GM19463 (cell line): ENCODE data around the gene RTN4RL2.

Source experiments
- ATAC-seq: cut with Tn5 transposase; IDR thresholded peaks from one replicate; pipeline ENCODE4 v1.9.1; 2021; ENCODE audit warnings: mild to moderate bottlenecking, moderate library complexity; ENCODE audit not compliant: unreplicated experiment

RTN4RL2 gene

DNA sequence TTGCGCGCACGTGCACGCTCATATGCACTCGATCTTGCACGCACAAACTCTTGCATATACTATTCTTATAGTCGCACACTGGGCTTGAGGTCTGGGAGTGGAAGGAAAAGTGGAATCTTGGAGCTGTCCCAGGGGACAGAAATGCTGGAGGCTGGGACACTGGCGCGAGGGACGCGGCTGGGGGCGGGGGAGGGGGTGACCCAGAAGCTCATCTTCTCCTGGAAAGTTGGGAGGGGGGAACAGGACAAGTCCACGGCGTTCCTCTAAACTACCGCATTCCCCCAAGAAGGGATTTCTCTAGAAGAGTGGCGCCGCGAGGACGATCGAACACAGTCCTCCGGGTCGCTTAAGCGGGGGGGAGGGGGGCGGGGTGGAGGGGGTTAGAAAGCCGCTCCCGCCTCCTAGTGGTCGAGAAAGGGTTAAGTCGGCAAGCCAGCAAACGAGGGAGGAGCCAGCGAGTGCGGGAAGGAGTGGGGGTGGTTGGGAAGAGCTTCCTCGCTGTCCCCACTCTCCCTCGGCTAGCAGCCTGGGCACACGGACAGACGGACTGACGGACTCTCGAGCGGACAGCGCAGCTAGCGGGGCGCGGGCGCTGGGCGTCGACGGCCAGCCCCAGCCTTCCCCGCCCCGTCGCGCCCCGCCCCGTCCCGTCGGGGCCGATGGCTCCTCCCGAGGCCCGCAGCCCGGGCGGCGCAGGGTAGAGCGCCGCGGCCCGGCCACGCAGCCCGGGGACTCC, at the start of gene RTN4RL2:
Gene RTN4RL2, plus strand, starts transcription at position 507 of the 736 bp plus-strand sequence. CDS start 338 bp downstream, outside the sequence.
- peak; percentile 39 for ATAC-seq

DNA sequence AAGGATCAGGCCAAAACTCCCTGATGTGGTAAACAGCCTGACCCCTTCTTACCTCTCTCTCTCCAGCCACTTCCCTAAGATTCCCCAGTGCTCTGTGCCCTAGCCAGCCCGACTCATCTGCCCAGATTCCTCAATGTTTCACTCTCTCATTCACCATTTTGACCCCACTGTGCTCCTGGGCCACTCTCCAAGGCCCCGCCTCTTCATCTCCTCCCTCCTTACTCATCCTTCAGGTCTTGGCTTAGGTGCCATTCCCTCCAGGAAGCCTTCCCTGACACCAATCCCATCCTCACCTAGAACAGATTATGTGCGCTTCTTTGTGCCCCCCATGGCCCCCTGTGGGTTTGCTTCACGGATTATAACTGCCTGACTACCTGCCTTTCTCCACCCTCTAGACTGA, 46.6 kb upstream of the RTN4RL2 start:
- no peak for ATAC-seq

DNA sequence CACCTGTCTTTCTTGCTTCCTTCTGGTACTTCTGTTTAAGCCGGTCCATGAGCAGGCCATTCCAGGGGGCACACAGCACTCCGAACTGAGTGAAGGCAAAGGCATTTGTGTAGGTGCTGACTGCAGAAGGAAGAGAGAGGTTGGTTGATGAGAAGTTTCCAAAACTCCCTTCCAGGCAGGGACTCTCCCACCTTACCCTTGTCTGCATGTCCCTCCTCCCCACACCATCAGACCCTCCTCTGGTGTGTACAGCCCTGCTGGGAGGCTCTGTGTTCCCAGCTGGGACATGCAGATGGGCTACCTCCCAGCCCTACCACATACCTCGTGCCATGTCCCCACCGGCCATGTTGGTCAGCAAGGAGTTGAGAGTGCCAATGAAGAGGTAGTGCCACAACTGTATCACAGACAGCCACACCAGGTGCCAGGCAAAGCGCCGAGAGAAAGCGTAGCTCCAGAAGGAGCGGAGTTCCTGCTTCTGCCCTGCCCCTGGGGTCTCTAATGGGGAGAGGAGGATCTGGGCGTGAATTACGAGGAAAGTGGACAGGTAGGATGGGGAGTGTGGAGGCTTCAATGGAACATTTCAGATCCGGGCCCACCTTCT, 45.6 kb upstream of the RTN4RL2 start:
- ATAC-seq, result no peak

DNA sequence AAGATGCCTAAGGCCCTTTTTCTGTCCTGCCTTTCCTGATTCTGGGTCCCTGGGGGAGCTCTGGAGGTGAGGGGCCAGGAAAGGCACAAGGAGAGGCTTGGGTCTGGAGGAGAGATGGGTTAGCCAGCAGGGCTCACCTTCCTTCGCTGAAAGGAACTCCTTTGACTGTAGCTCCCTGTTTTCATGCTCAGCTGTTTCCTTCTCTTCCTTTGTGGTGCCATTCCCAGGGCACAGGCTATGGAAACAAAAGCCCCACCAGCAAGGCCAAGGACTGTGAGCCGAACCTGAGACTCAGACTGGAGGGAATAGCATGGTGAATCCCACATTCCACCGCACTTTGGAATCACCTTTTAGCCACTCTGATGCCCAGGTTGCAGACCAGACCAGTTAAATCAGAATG, 43.9 kb upstream of the RTN4RL2 start:
- ATAC-seq, result no peak

DNA sequence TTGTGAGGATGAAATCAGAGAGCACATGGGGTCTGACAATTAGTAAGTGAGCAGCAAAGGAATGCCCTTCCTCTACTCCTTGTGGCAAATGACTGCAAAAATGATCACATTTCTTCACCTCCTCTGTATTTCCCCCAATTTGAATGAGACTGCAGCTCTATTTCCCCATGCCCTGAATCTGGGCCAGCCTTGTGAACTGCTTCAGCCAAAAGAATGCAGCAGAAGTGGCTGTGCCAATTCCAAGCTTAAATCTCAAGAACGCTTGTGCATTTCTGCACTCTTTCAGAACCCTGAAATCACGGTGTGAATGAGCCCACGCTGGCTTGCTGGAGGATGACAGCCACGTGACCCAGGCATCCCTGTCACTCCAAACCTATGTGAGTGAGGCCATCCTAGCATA, 43.3 kb upstream of the RTN4RL2 start:
- ATAC-seq, result no peak

DNA sequence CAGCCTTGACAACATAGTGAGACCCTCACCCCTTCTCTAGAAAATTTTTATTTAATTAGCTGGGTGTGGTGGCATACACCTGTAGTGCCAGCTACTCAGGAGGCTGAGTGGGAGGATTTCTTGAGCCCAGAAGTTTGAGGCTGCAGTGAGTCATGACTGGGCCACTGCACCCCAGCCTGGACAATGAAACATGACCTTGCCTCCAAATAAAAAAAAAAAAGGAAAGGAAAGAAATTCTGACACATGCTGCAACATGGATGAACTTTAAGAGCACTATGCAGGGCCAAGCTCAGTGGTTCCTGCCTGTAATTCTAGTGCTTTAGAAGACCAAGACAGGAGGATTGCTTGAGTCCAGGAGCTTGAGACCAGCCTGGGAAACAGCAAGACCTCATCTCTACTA, 42.2 kb upstream of the RTN4RL2 start:
- ATAC-seq, result no peak

DNA sequence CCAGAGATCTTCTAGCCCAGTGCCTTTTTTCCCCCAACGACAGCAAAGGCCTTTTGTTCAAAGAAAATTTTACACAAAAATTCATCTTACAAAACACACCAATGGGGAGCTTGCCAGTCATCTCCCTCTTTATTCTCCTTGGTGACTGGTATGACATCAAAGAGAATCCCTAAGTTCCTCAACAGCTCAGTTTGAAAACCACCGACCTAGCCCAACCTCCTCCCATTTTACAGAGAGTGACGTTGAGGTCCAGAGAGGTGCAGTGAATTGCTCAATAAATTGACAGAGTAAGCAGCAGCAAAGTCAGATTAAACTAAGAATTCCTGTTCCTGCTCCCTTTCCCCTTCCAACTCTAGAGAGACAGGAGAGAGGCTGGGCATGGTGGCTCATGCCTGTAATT, 41.2 kb upstream of the RTN4RL2 start:
- no peak for ATAC-seq

DNA sequence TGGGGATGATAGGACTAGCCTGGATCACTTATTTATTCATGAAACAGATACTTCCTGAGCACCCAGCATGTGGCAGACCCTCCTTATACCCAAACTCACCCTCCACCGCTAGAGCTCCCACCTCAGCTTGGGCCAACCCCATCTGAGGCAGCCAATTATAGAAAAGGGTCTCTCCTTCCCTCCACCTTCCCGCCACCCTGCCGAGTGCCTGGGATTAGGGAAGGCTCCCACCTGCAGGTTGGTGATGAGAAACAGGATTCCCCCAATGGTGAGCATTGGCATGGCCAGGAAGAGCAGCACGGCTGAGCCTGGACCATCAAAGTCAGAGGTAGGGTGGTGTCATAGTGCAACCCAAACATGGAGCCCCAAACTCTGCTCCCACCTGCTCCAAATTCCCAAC, 39.3 kb upstream of the RTN4RL2 start:
- ATAC-seq, result no peak

DNA sequence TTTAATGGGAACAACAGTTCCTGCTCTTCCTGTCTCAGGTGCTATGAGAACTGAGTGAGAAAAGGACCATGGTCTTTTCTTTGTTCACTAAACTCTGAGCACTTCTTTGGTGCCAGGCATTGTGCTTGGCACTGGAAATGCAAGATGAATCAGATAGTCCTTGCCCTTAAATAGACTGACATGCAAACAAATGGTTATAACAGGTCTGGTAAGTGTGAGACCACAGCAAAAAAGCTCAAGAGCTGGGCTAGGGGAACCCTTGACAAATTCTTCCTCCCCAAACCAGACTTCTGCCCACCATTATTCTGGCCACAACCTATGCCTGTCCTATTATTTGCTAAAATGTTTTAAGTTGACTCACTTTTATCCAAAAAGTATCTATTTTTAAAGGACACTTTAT, 38.5 kb upstream of the RTN4RL2 start:
- no peak for ATAC-seq

DNA sequence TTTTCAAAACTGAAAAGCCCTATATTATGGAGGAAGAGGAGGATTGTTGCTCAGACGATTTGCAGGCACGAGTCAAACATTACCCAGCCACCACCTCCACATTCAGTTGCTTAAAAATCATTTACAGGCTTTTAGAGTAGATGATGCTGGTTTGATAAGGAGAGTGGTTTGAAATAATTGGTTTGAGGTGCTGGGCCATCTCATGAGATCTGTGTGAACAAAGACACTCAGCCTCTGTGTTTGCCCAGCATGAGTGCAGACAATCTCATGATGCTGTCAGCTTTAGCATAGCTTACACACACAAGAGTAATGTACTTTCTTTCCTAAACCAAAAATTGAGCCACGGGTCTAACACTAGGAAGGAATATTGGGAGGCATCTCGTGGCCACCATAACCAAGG, 37.7 kb upstream of the RTN4RL2 start:
- ATAC-seq, result no peak

DNA sequence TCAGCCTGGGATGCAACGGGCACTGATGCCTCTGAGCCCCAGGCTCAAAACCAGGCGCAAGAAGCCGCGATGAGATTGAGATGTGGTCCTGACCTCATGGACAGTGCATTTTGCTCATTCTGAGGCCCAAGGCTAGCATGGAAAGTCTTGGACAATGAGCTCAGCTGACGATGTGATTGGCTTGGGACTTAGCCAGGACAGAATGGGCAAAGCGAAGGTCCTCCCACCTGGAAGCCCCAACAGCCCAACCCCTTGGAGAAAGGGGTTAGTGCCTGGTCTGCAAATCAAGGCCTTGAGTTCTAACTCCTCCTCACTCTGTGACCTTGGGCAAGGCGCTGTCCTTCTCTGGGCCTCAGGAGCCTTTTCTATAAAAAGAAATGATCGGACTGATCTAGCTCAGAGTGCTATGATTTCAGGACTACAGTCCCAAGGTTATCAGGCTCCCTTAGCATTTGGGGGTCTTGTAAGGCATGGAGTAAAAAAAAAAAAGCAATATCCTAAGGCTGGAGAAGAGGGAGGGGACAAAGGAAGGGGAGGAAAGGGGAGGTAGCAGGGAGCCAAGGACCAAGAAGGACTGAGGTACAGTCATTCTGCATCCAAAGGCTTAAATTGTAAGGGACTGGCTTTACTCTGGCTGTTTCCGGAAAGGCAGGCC, 36.1 kb upstream of the RTN4RL2 start:
- ATAC-seq, result no peak

DNA sequence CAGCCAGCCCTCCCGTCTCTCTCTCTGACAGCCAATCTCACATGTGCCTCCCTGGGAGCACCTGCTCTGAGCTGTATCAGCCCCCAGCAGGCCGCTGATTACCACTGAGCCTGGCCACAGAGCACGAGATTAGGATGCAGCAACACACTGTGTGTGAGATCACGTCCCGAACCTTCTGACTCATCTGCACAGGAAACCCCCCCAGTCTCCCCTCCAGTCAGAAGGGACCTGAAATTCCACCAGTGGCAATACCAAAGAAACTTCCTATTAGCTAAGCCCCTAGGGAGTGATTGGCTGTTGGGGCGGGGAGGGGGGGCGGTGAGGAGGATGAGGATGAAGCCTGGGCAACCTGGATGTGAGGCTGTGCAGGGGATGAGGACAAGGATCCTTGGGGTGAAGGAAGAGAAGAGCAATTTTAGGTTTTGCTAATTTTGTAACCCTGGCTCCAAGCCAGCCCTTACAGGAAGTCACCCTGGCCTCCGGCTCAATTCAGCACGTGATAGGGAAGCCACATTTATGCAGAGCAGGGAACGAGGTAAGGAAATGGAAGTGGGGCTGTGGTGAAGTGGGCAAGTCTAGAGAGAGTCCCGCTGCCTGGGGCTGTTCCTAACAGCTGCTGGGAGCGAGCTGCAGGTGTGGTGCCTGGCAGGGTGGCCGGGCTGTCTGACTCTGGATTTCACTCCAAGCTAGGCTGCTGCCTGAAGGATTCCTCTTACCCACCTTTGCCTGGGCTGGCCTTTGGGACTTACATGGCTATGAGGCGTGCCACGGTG, 35.4 kb upstream of the RTN4RL2 start:
- peak; percentile 91 for ATAC-seq

DNA sequence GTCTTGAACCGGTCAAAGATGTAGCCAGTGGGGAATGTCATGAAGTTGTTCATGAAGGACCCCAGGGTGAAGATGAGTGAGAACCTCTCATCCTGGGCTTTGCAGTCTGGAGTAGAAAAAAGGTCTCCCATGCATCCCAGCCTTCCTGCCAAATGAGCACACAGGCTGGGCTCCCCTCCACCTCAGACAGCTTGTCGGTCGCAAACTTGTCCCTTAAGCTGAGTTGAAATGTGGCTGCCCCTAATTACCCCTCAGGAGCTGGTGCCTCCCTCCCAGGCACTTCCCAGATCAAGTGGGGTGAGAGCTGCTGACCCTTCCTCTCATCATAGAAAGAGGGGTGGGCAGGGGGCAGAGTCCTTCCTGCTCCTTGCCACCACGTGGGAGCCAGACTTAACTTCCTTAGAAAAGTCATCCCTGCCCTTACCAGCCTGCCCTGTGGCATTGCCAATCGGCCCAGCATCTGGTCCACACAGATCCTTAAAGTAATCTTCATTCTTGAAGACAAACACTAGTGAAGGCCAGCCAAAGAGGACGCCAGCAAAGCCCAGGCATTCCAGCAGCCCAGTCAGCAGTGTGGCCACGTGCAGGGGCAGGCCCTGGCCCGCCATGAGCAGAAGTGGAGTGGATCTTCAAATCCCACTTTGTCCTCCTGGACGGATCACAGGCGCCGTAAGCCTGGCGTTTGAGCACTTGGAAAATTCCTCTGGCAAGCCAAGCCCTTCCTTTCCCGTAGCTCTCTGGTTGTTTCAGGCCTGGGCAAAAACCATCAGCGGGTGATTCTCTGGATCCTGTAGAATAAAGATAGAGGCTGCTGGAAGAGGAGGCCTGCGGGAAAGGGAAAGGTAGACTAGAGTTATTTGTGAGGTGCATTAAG, 34.5 kb upstream of the RTN4RL2 start:
- ATAC-seq, result no peak

DNA sequence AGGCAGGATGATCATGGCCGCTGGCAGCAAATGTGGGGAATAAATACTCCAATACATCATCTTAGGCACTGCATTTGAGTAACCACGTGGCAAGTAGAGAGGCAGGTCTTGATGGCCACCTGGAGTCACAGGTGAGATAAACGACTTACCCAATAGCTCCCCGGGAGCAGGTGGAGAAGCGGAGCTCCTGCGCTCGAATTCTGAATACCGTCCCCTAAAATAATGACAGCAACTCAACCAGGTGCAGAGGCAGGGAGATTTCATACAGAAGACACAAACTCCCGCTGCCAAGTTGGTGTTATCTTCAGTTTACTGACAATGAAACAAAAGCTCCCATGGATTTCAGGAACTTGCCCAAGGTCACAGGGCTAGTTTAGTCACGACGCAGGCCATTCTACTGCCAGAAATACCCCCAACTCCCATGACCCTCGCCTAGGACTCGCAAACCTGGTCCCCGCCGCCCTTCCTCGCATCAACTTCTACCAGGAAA, 33.8 kb upstream of the RTN4RL2 start:
- ATAC-seq, result no peak

DNA sequence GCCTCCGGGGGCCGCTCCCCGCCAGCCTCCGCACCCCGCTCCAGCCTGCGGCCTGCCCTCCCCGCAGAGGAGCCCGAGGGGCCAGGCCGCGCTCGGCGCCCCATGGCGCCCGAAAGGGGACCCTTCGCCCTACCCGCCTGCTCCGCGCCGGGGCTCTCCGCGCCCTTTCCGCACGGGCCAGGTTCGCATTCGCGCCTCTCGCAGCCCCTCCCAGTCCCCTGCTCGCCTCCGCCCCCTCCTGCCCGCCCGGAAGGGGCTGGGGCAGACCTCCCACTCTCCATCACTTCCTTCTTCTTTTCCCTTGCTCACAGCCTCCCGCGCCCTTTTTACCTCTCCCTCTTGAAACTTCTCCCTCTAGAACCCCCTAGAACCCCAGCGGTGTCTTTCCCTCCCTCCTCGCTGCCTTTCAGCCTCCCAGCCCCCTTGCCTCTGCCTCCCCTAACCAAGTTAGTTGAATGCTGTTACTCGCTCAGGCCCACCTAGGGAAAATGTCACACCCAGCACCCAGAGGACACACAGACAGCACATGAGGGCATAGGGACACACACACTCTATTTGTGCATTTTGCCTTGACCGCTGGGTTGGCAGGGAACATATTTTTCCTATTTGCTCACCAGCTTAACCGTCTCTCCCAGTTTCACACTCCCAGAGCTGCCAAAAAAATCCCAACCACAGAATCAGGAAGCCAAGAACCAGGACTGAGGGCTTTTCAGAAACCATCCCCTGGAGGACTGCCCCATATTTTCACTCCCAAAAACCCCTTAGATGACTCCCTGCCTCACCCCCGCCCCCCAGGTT, 33.2 kb upstream of the RTN4RL2 start, which contains the start of gene SLC43A3:
Gene SLC43A3, minus strand, starts transcription at position 193 of the 798 bp plus-strand sequence. CDS start 949 bp downstream, outside the sequence.
- ATAC-seq, result peak; percentile 56

DNA sequence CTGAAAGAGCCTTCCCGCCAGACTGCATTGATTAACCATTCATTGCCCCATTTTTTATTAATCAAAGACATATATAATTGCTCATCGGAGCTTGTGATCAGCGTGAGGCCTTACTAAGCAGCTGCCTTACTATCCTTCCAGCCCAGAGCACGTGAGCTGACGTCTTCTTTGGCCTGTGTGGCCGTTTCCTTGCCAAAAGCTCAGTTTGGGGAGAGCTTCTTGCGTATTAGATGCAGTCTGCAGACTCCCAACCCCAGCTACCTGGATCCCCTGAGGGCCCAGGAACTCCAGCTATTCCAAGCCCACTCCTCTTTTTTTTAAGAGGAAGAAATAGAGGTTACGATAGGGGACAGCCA, 32.6 kb upstream of the RTN4RL2 start:
- no peak for ATAC-seq

DNA sequence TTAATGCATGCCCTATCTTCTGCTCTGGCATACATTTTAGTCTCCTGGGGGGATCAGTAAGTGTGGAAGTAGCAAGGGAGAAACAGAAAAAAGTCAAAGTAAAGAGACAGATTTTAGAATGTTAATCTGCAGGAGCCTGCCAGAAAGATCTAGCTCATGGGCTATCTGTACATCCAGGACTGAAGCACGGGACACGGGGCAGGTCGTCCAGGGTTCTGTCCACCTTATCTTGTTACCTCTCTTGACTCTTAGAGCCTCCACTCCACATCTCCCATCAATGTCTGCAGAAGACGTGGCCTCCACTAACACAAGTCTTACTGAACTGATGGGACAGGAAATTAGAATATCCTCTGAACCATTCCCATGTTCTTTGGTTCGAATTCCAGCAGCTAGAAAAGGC, 31.7 kb upstream of the RTN4RL2 start:
- no peak for ATAC-seq

DNA sequence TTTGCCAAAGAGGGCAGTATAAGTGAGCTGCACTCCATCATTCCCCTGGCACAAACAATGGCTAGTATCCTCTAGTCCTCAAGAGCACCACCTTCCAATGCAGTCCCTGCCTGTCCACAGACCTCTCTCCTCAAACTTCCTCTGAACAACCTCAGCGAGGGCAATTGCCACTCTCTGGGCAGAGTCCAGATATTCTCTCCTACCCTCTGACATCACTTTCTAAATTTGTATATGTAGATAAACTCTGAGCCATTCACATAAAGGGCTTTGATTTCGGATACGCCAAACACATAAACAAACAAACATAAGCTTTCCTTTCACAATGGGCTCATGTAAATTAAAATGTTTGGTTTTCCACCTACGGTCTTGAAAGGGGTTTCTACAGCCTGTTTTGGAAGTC, 30.4 kb upstream of the RTN4RL2 start:
- ATAC-seq, result no peak

DNA sequence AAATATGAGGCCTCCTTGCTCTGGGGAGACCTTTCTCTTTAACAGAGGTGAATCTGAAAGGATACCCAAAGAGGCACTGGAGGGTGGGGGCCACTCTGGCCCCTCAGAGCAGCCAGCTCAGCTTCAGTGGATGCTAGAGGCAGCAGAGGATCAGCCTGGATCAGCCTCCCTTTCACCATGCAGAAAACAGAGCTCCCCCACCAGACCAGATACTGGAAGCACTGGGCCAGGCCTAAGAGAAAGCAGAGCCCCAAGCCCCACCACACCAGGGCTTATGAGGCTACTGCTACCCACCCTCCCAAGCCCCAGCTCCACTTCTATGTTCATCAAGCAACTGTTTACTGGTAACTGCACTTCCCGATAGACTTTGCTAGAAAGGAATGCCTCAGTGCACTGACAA, 29.4 kb upstream of the RTN4RL2 start:
- no peak for ATAC-seq
